OCI-LY3 (cell line): Measurements from ENCODE around the gene CDON.

Source experiments
- CTCF ChIP-seq: fragments of 200-600, 300-600 bp; sonication (generic); IDR thresholded peaks from 2 replicates; pipeline ENCODE4 v1.5.1; 2014; ENCODE audit warnings: antibody characterized with exemption, low read length, low read depth
- EZH2phosphoT487 ChIP-seq: fragments of 200-600 bp; shearing (Covaris generic); IDR thresholded peaks from 2 replicates; pipeline ENCODE4 v1.6.1; 2018; ENCODE audit warnings: antibody characterized with exemption, mixed run types, low read depth

- no peak for TF ChIP-seq CTCF
- no peak for TF ChIP-seq EZH2phosphoT487
Measured at GRCh38 chr11:126054408-126054807, 8.3 kb downstream of the CDON start.
